DMS 273 treated with DMSO at 0.1 percent for 48 hours (cell line): Measurements from ENCODE around the gene IQGAP2.
"Not testable (repeated sequence)": the region's sequence is repeated elsewhere in the genome, so short reads cannot be mapped to it uniquely, and the experiment has no call there.

Experiments
- DNase-seq: peaks from one replicate; lab custom pipeline; 2025; lab: John Stamatoyannopoulos, UW

The IQGAP2 gene

GRCh38 chr5:76657683-76658311, 254.7 kb downstream of the IQGAP2 start:
- DNase-seq: no peak

- no peak for DNase-seq
Observed at GRCh38 chr5:76660360-76660759, 257.3 kb downstream of the IQGAP2 start.

GRCh38 chr5:76662521-76662920, 259.4 kb downstream of the IQGAP2 start:
- DNase-seq: no peak

GRCh38 chr5:76663573-76663972, 260.5 kb downstream of the IQGAP2 start:
- no peak for DNase-seq

GRCh38 chr5:76664079-76664478, 261.0 kb downstream of the IQGAP2 start:
- DNase-seq: no peak

- DNase-seq: no peak
Observed at GRCh38 chr5:76667495-76667894, 264.4 kb downstream of the IQGAP2 start.

GRCh38 chr5:76669245-76669644, 266.2 kb downstream of the IQGAP2 start:
- no peak for DNase-seq

- DNase-seq: no peak
Observed at GRCh38 chr5:76670508-76670907, 267.4 kb downstream of the IQGAP2 start.

GRCh38 chr5:76672242-76672641, 269.2 kb downstream of the IQGAP2 start:
- DNase-seq: no peak

GRCh38 chr5:76673125-76673524, 270.0 kb downstream of the IQGAP2 start:
- no peak for DNase-seq

- DNase-seq: no peak
Observed at GRCh38 chr5:76674330-76675066, 271.4 kb downstream of the IQGAP2 start.

- no peak for DNase-seq
Observed at GRCh38 chr5:76675364-76675763, 272.3 kb downstream of the IQGAP2 start.

GRCh38 chr5:76677849-76678472, 274.9 kb downstream of the IQGAP2 start:
- no peak for DNase-seq

- DNase-seq: no peak
Observed at GRCh38 chr5:76679231-76679630, 276.1 kb downstream of the IQGAP2 start.

GRCh38 chr5:76680826-76681225, 277.7 kb downstream of the IQGAP2 start:
- DNase-seq: not testable (repeated sequence)

GRCh38 chr5:76681287-76681686, 278.2 kb downstream of the IQGAP2 start:
- no peak for DNase-seq

- DNase-seq: no peak
Observed at GRCh38 chr5:76682387-76682786, 279.3 kb downstream of the IQGAP2 start.

GRCh38 chr5:76683816-76684731, 281.0 kb downstream of the IQGAP2 start:
- no peak for DNase-seq

GRCh38 chr5:76684756-76685519, 281.9 kb downstream of the IQGAP2 start:
- no peak for DNase-seq

- DNase-seq: no peak
Observed at GRCh38 chr5:76685704-76686103, 282.6 kb downstream of the IQGAP2 start.

GRCh38 chr5:76688212-76688611, 285.1 kb downstream of the IQGAP2 start:
- DNase-seq: no peak
